ENCODE data around the gene LRRC4B. TPM values are rescaled to one million over a fixed set of nuclear protein-coding genes. Genes with fewer than 3 reads are reported as not detected.

Gene LRRC4B
- total and polyA plus RNA-seq, 2 of the 8 experiments (the other 6 are each of a cell fraction or from before 2014, with no cell fraction given): 13.4 to 21.2 TPM

DNA sequence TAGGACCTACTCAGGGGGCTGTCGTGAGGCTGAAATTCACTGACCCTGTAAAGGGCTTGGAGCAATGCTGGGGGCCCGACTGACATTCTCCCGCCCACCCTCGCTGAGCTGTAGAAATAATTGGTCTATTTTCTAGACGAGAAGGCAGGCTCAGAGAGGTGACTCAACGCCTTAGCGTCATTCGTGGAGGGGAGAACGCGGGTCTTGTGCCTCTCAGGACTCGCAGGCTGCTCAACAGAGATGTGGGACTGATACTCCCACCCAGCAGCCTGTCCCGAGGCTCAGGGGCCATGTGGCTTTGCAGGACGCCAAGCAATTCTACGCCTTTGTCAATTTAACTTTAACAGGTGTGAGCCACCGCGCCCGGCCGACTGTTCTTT is 30.9 kb downstream of the LRRC4B start (continued):
- no peak for TF ChIP-seq EGR1 (IDR thresholded peaks at IDR 0.05; ENCODE audit: borderline replicate concordance, low read depth, low read length)
